ENCODE measurements around the gene RNF141.

RNF141 gene

GRCh38 chr11:10478066-10478465 lies 62.9 kb downstream of the RNF141 start:
- no peak for FAIRE-seq

DNA sequence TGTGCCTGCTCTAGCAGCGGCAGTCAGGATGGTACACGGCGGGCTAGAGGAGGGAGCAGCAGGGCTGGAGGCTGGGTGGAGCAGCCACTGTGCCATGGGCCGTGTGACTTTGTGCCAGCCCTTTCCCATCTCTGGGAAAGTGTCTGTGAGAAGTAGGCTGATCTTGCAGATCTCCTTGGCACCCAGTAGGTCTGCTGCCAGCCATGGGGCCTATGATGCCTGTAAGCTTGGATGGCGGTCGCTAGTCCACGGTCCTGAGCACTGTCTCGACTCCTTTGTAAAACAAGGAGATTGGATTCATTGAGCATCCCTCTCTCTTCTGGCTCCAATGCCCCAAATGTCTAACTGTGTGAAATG lies 63.3 kb downstream of the RNF141 start:
- no peak for FAIRE-seq

DNA sequence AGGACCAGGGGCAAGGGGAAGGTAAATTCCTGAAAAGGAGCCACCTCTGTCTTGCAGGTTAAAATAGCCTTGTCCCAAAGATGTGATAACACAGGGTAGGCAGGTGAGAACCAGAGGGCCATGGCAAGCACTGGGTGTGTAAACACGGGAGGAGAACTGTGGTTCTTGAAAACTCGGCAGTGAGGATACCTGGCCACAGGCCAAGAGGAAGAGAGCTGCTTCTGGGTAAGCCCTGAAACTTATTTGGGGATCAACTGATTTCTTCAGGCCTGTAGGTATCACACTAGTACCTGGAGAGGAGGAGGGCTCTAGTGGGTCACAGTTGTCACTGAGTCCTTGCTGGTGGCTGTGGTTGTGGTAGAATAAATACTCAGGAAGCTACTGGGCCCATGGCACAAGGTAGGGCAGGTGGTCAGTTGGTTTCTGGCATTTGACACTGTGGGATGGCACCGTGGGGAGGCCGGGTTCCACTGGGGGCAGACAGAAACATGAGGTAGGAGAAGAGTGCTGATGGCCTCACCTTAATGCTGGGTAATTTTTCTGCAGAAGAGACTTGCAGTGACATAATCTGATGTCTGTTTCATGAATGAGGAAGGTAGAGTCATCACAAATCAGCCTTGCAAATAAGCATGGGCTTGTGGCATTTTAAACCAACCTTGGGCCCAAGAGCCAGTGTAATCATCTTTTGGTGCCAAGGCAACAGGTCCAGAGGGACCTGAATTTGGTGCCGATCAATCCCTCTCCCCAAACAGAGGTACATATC lies 63.9 kb downstream of the RNF141 start:
- no peak for FAIRE-seq

DNA sequence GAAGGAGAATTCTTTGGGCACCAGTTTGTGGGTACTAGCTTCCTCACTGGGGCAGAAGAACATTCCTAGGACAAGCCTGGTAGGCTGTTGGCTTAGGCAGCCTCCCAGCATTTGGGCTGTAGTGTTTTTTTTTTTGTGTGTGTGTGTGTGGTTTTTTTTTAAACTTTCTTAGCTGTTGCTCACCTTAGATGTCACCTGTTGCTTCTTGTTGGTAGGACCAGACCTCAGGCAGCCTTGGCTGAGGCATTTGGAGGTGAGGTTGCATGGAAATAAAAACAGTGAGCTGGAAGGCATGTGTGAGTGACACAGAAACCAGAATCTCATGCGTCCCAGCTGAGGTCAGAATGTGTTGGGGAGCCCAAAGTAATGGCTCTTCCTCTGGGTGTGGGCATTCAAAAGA lies 64.6 kb downstream of the RNF141 start:
- FAIRE-seq: no peak

DNA sequence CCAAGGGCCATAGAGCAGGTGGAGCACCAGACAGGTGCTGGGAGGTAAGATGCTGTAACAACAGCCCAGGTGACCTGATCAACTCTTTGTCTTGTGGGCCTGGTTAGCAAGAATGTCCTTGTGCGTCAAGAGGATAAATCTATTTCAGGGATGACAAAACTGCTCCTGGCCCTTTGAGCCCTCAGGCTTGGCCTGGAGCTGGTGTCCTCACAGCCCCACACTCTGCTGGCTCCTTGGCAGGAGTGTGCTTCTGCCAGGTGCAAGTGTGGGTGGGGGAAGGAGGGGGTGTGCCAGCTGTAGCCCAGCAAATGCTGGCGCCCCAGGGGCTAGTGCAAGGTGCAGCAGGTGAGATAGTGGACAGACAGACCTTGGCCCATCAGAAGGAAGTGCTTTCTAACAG lies 66.4 kb downstream of the RNF141 start:
- no peak for FAIRE-seq

- FAIRE-seq: no peak
Measured at GRCh38 chr11:10473371-10473770, 67.6 kb downstream of the RNF141 start.

GRCh38 chr11:10462746-10463300 lies 78.2 kb downstream of the RNF141 start:
- no peak for FAIRE-seq

All from A204.1 (cell line).